Endodermal cell (in vitro differentiated cells): ENCODE results near the gene GLB1L. TPM values are rescaled to one million over a fixed set of nuclear protein-coding genes. Genes with fewer than 3 reads are reported as not detected.

ENCODE experiments used
- DNase-seq: peaks from one replicate; pipeline ENCODE4 v3.0.0-alpha.2; 2017
- H3K27ac ChIP-seq: 2 replicates; pipeline ENCODE4 v1.5.1; 2013; ENCODE audit warnings: mild to moderate bottlenecking, low read depth, low read length, moderate library complexity
- H3K27me3 ChIP-seq: 2 replicates; pipeline ENCODE4 v1.6.1; 2013; ENCODE audit warnings: mild to moderate bottlenecking, low read length, moderate library complexity; ENCODE audit not compliant: insufficient read depth, control insufficient read depth, poor library complexity, severe bottlenecking
- H3K36me3 ChIP-seq: 2 replicates; pipeline ENCODE4 v1.7.0; 2013; ENCODE audit warnings: mild to moderate bottlenecking, low read length, moderate library complexity; ENCODE audit not compliant: control insufficient read depth, insufficient read depth
- H3K4me1 ChIP-seq: one replicate; pipeline ENCODE4 v1.7.0; 2013; ENCODE audit warnings: low read length; ENCODE audit not compliant: control insufficient read depth, insufficient read depth
- H3K4me3 ChIP-seq: 2 replicates; pipeline ENCODE4 v1.5.1; 2013; ENCODE audit warnings: mild to moderate bottlenecking, low read length, moderate library complexity
- H3K9ac ChIP-seq: 2 replicates; pipeline ENCODE4 v1.6.1; 2013; ENCODE audit warnings: mild to moderate bottlenecking, low read length, moderate library complexity; ENCODE audit not compliant: poor library complexity, severe bottlenecking; ENCODE audit errors: extremely low read depth
- H3K9me3 ChIP-seq: 2 replicates; pipeline ENCODE4 v1.6.1; 2013; ENCODE audit warnings: mild to moderate bottlenecking, low read length, moderate library complexity; ENCODE audit not compliant: control insufficient read depth
- H3K27ac Mint-ChIP-seq: 2 replicates; pipeline ENCODE4 v1.8.0; 2020; ENCODE audit warnings: mixed read lengths
- H3K27me3 Mint-ChIP-seq: 2 replicates; pipeline ENCODE4 v1.8.0; 2021; ENCODE audit warnings: mild to moderate bottlenecking, mixed read lengths; ENCODE audit not compliant: insufficient read depth
- H3K36me3 Mint-ChIP-seq: 2 replicates; pipeline ENCODE4 v1.8.0; 2020; ENCODE audit warnings: low read depth, mixed read lengths
- H3K4me1 Mint-ChIP-seq: 2 replicates; pipeline ENCODE4 v1.8.0; 2020; ENCODE audit warnings: mixed read lengths
- H3K4me3 Mint-ChIP-seq: 2 replicates; pipeline ENCODE4 v1.8.0; 2020; ENCODE audit warnings: mild to moderate bottlenecking, moderate library complexity, mixed read lengths
- H3K9me3 Mint-ChIP-seq: 2 replicates; pipeline ENCODE4 v1.8.0; 2020; ENCODE audit warnings: mild to moderate bottlenecking, mixed read lengths
- whole genome bisulfite sequencing, 2 experiments: methylation state at CpG; one replicate each; pipeline versions ENCODE4 v1.1.5 to v1.1.7; 2013; ENCODE audit warnings: missing lambda C conversion rate in 2 of 2, mixed read lengths in 1 of 2; ENCODE audit not compliant: insufficient coverage in 1 of 2, insufficient read length in 1 of 2; 5-methylcytosine and 5-hydroxymethylcytosine counted together
- total RNA-seq, 2 donors: library from RNA; stranded (reverse); fragmentation: NEBNext Ultra II Directional in 1 of 2; extraction: Animal tissue kit (Norgen Biotek cat#: 25700) in 1 of 2; gene quantifications; 2 replicates in 1 of 2; 3 replicates in 1 of 2; pipeline ENCODE4 v1.2.1, GENCODE V29; 2021
- TF ChIP-seq, protein P1 (sequence below): fragments of 200-600 bp; sonication (generic); conservative IDR thresholded peaks from 2 replicates; pipeline ENCODE4 v1.5.0; 2021; ENCODE audit warnings: antibody characterized with exemption, mild to moderate bottlenecking

The GLB1L gene
- total RNA-seq, 2 donors from 2014 or later: 9.7 to 13.8 TPM

- H3K36me3 ChIP-seq: no peaks in the 10 kb centered on the region
- no peak overlapping the region for H3K4me3 ChIP-seq
- Mint-ChIP-seq H3K9me3 (no peaks in the 10 kb centered on the region), H3K4me3 (no peak overlapping the region), H3K27me3 (peaks cover 23% of the 10 kb centered on the region), H3K27ac (peak overlapping the region; percentile 94), H3K4me1 (peaks cover 25% of the 10 kb centered on the region), H3K36me3 (no peaks in the 10 kb centered on the region)
- TF ChIP-seq, protein P1, sequence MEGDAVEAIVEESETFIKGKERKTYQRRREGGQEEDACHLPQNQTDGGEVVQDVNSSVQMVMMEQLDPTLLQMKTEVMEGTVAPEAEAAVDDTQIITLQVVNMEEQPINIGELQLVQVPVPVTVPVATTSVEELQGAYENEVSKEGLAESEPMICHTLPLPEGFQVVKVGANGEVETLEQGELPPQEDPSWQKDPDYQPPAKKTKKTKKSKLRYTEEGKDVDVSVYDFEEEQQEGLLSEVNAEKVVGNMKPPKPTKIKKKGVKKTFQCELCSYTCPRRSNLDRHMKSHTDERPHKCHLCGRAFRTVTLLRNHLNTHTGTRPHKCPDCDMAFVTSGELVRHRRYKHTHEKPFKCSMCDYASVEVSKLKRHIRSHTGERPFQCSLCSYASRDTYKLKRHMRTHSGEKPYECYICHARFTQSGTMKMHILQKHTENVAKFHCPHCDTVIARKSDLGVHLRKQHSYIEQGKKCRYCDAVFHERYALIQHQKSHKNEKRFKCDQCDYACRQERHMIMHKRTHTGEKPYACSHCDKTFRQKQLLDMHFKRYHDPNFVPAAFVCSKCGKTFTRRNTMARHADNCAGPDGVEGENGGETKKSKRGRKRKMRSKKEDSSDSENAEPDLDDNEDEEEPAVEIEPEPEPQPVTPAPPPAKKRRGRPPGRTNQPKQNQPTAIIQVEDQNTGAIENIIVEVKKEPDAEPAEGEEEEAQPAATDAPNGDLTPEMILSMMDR: no peak
- H3K27me3 ChIP-seq: peaks cover 7% of the 10 kb centered on the region
- no peaks in the 10 kb centered on the region for H3K9me3 ChIP-seq
- WGBS, 2 experiments: 55 to 63% methylated on average over 4 to 6 of the region's 6 CpGs
- peak; percentile 89 for DNase-seq
- H3K9ac ChIP-seq: peak overlapping the region; percentile 29
- peak overlapping the region; percentile 66 for H3K27ac ChIP-seq
- peaks cover 17% of the 10 kb centered on the region for H3K4me1 ChIP-seq
Observed at GRCh38 chr2:219274361-219274921, 29.2 kb upstream of the GLB1L start.

- Mint-ChIP-seq H3K4me1 (peaks cover 25% of the 10 kb centered on the region), H3K27me3 (peaks cover 28% of the 10 kb centered on the region), H3K36me3 (no peaks in the 10 kb centered on the region), H3K27ac (peak overlapping the region; percentile 94), H3K9me3 (no peaks in the 10 kb centered on the region), H3K4me3 (no peak overlapping the region)
- TF ChIP-seq, protein P1: no peak
- Histone ChIP-seq H3K4me1 (peaks cover 17% of the 10 kb centered on the region), H3K9ac (peak overlapping the region; percentile 29), H3K36me3 (no peaks in the 10 kb centered on the region), H3K27ac (peak overlapping the region; percentile 66), H3K4me3 (no peak overlapping the region), H3K27me3 (peaks cover 7% of the 10 kb centered on the region), H3K9me3 (no peaks in the 10 kb centered on the region)
- WGBS, 2 experiments: 91% methylated on average over 3 of the region's 3 CpGs; no CpG with 5 or more reads in 1 of the 2 experiments
- DNase-seq: no peak
Observed at GRCh38 chr2:219273937-219274336, 28.7 kb upstream of the GLB1L start.

- Mint-ChIP-seq H3K27me3 (peaks cover 29% of the 10 kb centered on the region), H3K4me1 (peaks cover 16% of the 10 kb centered on the region), H3K36me3 (no peaks in the 10 kb centered on the region), H3K27ac (no peak overlapping the region), H3K9me3 (no peaks in the 10 kb centered on the region), H3K4me3 (no peak overlapping the region)
- DNase-seq: no peak
- TF ChIP-seq, protein P1: no peak
- H3K4me3 ChIP-seq: no peak overlapping the region
- no peaks in the 10 kb centered on the region for H3K9me3 ChIP-seq
- H3K9ac ChIP-seq: no peak overlapping the region
- WGBS, 2 experiments: 81 to 100% methylated on average over 1 to 2 of the region's 2 CpGs
- H3K27me3 ChIP-seq: peaks cover 7% of the 10 kb centered on the region
- H3K4me1 ChIP-seq: peaks cover 11% of the 10 kb centered on the region
- H3K27ac ChIP-seq: no peak overlapping the region
- no peaks in the 10 kb centered on the region for H3K36me3 ChIP-seq
Observed at GRCh38 chr2:219272995-219273394, 27.8 kb upstream of the GLB1L start.
